OCI-LY1 (cell line): ENCODE measurements around the gene SIGLEC1.

Source experiments
- EZH2 ChIP-seq: fragments of 200-600 bp; sonication (generic), shearing (Covaris generic); IDR thresholded peaks from 2 replicates; pipeline ENCODE4 v1.8.0; 2017; ENCODE audit warnings: borderline replicate concordance, mixed run types, mild to moderate bottlenecking, antibody characterized with exemption, low read length, moderate library complexity, mixed read lengths
- TF ChIP-seq, protein P1 (sequence below): fragments of 200-600 bp; sonication (generic), shearing (Covaris generic); IDR thresholded peaks from 2 replicates; pipeline ENCODE4 v1.5.1; 2017; ENCODE audit warnings: mild to moderate bottlenecking, antibody characterized with exemption, low read length, moderate library complexity, mixed read lengths

DNA sequence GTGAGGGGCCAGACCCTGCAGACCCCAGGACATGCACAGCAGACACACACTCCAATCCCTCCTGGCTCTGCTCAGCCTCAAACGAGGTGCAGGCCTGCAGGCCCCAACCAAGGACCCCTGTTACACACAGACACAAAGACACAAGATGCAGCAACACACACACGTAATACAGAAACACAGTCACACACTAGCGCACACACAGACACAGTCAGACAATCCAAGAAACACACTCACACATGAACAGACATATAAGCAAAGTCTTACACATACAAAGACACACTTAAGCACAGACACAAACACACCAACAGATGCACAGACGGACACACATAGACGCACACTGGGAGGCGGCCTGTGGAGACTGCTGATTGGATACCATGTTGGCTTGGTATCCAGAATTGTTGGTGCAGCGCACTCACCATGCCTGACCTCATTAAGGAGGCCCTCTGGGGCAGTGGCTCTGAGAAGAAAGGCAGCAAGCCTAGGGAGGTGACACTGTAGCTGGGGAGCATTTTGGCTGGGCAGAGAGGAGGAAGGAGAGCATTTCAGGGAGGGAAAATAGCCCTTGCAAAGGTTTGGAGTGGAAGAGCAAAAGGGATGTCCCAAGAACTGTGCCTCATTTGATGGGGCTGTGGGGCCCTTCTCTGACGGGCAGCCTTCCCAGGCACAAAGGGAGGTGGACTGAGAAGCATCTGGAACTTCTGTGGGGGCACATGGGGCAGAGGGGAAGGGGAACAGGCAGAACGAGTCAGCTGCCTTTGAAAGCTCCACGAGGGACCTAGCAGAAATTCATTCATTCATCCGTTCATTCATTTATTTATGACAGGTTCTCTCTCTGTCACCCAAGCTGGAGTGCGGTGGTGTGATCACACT, 18.6 kb upstream of the SIGLEC1 start:
- TF ChIP-seq, protein P1, sequence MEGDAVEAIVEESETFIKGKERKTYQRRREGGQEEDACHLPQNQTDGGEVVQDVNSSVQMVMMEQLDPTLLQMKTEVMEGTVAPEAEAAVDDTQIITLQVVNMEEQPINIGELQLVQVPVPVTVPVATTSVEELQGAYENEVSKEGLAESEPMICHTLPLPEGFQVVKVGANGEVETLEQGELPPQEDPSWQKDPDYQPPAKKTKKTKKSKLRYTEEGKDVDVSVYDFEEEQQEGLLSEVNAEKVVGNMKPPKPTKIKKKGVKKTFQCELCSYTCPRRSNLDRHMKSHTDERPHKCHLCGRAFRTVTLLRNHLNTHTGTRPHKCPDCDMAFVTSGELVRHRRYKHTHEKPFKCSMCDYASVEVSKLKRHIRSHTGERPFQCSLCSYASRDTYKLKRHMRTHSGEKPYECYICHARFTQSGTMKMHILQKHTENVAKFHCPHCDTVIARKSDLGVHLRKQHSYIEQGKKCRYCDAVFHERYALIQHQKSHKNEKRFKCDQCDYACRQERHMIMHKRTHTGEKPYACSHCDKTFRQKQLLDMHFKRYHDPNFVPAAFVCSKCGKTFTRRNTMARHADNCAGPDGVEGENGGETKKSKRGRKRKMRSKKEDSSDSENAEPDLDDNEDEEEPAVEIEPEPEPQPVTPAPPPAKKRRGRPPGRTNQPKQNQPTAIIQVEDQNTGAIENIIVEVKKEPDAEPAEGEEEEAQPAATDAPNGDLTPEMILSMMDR = no peak
- TF ChIP-seq EZH2 = no peak
